Stimulated activated CD4-positive, alpha-beta T cell treated with anti-CD3 and anti-CD28 coated beads, Interleukin-2, amount 100 ng/mL, for 4 hours (primary cell): ENCODE results near the gene U2AF2.

Experiments
- DNase-seq: peaks from one replicate; pipeline ENCODE4 v3.0.0-alpha.2; 2020; ENCODE audit warnings: low read depth

U2AF2 gene

DNA sequence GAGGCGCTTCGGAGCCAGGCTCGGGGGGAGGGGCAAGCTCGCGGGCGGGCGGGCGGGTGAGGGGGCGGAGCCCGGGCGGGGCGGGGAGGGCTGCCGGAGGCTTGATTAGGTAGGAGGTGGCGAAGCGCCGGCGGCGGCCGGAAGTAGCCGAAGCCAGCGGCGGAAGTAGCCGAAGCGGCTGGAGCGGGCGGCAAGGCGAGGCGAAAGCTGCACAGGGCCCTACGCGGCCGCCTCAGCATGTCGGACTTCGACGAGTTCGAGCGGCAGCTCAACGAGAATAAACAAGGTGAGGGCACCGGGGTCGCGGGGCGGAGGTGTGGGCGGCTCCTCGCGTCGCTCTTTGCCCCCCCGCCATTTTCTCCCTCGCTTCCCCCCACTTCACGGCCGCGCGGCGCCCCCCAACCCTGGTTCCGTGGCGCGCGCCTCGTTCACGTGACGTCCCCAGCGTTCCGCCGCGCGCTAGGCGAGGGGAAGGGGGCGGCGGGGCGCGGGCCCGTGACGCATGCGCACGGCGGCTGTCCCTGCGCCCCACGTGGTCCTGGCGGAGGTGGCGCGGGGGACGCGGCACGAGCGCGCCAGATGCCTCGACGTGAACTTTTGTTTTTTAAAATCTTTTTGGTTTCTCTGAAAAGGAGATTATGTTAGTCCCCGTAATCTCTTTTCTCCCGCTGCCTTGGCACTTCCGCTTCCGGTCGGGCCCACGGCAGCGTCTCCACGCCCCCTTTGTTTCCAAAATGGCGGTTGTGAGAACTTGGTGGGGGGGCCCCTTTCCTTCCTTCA is at the start of gene U2AF2:
Gene U2AF2, plus strand, starts transcription at position 168 of the 780 bp plus-strand sequence. Its CDS starts 70 bp downstream, at position 238.
- DNase-seq: peak; percentile 93

DNA sequence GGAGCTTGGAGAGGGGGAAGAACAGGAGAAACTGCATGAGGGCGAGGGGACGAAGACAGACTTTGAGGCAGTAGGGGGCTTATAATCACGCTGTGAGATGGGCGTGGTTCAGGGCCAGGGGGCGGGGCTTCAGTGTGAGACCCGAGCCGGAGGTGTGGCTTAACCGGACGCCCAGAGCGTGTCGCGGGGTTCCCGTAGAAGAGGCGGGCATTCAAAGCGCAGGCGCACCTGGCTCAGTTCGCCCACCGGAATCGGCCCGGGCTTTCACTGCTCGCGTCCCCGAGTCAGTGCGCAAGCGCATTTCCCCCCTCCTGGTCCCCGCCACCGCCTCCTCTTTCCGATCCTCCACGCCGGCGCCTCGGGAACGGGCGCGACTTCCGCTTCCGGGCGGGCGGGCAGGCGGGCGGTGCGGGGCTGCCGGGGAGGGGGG is 49.6 kb upstream of the U2AF2 start:
- DNase-seq: peak; percentile 99

DNA sequence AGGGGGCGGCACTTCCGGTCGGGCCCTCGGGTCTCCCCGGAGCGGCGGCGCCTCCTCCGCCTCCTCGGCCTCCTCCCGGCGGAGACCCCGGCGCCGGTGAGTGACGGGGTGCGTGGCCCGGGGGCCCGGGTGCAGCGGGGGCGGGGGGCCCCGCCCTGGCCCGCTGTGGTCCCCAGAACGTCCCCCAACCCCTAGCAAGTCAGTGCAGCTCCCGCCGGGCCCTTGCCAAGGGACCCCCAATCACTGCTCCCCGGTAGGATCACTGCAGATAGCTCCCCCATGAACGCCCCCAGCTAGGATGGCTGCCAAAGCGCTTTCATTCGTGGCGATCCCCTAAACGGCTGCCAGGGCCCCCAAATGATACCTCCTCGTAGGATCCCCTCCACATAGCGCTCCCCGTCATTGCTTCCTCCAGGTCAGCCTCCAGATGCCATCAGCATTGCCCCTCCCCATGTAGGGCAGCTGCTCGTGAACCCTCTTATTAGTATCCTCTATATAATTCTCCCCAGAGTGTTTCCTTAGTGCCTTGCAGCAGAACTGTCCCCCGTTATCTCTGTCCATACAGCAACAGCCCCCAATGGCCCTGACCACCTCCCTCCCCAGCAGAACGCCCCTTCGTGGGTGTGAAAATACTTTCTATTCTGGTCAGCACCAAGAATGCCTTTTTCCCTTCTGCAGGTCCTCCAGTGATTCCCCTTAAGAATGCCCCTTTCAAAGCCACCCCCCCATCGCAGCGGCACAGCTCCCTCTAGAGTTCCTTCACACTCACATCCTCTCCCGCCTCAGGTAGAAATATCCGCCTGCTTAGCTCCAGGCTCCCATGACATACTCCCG is 49.0 kb upstream of the U2AF2 start, which contains the start of gene ZNF865:
Gene ZNF865, plus strand, starts transcription at position 11 of the 834 bp plus-strand sequence. CDS start 7,972 bp downstream, outside the sequence.
- DNase-seq: peak; percentile 56

DNA sequence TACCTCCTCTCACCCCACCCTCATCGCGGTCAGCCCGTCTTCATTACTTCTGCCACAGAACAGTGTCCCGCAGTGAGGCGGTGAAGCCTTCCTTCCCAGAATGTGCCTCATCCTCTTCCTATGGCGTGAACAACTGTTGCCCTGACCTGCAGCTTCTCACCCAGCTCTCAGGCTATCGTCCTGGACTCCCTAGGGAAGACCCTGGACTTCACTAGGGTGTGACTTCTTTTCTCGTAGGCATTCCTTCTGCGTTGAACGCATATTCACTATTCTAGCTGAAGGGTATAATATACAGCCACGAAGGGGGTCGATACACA is 48.4 kb upstream of the U2AF2 start:
- DNase-seq: no peak

DNA sequence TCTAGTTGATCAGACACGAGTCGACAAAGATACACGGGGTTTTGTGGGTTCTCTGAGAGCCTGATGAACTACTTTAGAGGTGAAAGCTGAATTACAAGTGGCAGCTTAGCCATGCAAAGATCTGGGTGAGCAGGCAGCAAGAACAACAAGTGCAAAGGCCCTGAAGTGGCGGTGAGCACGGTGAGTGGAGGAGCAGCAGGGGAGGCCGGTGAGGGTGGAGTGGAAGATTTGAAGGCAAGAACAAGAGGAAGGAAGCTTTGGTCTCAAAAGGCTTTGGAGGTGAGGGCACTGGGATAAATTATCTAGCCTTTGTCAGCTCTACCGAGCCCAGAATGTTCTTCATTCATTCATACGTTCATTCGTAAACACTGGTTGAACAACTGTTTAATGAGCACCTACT is 48.0 kb upstream of the U2AF2 start:
- DNase-seq: no peak

DNA sequence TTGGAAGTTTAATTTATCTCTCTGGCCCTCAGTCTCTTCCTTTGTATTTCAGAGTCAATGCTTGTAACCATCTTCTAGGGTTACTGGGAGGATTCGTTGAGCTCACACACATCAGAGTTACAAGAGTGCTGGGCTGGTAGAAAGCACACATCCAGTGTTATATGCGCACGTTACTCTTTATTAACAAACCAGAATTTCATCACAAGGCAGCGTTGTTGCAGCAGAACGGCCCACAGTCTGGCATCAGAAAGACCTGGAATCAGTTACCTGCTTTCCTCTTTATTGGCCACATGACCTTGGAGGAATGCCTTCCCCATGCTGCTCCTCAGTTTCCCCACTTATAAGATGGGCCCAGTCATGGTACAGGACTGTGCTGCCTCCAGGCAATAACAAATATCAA is 45.5 kb upstream of the U2AF2 start:
- no peak for DNase-seq

DNA sequence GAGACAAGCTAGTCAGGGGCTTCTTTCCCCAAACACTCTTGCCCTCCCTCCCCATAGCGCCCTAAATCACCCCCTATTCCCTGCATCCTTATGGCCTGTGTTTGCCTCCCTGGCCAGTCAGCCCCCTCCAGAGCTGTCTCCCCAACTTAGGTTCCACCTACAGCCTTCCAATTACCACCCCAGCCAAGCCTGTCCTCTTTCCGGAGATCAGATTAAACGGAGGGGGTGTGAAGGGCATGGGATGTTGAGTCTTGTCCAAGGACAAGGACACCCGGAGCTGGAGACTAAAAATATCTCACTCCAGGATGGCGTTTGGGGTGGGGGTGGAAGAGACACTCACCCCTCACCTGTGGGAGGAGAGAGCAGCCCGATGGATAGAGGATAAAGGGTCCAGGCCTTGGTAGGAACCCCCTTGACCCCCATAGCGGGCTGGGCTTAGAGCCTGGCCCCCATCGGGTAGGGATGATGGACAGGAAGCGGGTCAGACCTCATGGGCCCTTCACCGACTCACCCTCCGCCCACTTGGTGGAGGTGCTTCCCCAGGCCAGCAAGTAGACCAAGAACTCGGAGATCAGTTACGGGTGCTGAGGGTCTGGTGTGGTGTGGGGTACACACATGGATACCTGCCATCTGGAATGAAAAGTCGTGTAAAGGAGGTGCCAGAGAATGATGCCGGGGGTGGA is 43.4 kb upstream of the U2AF2 start:
- no peak for DNase-seq

DNA sequence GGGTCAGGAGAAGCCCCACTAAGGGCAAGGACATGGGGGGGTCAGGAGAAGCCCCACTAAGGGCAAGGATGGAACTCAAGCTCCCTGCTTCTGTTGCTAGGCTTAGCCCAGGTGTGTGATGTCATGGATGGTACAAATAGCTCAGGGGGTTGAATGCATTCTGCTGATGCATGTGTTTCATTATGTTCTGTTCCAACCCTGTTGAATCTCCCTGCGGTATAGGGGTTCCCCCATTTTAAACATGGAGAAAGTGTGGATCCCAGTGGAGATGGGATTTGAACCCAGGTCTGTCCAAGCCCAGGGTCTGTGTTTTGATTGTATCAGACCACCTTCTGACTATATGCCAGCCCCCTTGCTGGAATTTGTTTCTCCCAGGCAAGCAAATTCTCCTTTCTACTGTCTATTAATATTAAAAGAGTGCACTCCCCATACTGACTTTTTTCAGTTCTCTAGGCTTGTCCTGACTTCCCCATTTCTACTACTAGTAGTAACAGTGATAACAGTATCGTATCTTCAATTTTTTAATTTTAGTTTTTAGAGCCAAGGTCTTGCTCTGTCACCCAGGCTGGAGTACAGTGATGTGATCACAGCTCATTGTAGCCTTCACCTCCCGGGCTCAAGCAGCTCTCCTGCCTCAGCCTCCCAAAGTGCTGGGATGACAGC is 42.7 kb upstream of the U2AF2 start:
- no peak for DNase-seq

DNA sequence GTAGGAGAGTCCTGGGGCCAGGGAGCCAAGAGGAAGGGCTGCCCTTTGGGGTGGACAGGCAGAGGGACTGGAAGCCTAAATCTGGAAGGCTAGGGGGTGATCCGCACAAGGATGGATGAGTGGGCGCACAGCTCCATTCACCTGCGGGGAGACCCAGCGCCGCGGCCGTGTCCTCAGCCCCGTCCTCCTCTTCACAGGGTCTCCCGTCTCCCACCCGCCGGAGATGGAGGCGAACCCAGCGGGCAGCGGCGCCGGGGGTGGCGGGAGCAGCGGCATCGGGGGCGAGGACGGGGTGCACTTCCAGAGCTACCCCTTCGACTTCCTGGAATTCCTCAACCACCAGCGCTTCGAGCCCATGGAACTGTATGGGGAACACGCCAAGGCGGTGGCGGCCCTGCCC is 41.4 kb upstream of the U2AF2 start:
- DNase-seq: no peak

DNA sequence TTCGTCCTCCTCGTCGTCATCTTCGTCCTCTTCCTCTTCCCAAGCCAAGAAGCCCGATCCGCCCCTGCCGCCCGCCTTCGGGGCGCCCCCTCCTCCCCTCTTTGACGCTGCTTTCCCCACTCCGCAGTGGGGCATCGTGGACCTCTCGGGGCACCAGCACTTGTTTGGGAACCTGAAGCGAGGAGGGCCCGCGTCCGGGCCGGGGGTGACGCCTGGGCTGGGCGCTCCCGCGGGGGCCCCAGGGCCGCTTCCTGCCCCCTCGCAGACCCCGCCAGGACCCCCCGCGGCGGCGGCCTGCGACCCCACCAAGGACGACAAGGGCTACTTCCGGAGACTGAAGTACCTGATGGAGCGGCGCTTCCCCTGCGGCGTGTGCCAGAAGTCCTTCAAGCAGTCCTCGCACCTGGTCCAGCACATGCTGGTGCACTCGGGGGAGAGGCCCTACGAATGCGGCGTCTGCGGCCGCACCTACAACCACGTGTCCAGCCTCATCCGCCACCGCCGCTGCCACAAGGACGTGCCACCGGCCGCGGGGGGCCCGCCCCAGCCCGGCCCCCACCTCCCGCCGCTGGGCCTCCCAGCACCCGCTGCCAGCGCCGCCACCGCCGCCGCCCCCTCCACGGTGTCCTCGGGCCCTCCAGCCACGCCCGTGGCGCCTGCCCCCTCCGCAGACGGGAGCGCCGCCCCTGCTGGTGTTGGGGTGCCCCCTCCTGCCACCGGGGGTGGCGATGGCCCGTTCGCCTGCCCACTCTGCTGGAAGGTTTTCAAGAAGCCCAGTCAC is 40.7 kb upstream of the U2AF2 start:
- DNase-seq: no peak

DNA sequence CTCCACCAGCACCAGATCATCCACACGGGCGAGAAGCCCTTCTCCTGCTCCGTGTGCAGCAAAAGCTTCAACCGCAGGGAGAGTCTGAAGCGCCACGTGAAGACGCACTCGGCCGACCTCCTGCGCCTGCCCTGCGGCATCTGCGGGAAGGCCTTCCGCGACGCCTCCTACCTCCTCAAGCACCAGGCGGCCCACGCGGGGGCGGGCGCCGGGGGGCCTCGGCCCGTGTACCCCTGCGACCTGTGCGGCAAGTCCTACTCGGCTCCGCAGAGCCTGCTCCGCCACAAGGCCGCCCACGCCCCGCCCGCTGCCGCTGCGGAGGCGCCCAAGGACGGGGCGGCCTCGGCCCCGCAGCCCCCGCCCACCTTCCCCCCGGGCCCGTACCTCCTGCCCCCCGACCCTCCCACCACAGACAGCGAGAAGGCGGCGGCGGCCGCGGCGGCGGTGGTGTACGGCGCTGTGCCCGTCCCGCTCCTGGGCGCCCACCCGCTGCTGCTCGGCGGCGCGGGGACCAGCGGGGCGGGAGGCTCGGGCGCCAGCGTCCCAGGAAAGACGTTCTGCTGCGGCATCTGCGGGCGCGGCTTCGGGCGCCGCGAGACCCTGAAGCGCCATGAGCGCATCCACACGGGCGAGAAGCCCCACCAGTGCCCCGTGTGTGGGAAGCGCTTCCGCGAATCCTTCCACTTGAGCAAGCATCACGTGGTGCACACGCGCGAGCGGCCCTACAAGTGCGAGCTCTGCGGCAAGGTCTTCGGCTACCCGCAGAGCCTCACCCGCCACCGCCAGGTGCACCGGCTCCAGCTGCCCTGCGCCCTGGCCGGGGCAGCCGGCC is 39.9 kb upstream of the U2AF2 start:
- DNase-seq: no peak

DNA sequence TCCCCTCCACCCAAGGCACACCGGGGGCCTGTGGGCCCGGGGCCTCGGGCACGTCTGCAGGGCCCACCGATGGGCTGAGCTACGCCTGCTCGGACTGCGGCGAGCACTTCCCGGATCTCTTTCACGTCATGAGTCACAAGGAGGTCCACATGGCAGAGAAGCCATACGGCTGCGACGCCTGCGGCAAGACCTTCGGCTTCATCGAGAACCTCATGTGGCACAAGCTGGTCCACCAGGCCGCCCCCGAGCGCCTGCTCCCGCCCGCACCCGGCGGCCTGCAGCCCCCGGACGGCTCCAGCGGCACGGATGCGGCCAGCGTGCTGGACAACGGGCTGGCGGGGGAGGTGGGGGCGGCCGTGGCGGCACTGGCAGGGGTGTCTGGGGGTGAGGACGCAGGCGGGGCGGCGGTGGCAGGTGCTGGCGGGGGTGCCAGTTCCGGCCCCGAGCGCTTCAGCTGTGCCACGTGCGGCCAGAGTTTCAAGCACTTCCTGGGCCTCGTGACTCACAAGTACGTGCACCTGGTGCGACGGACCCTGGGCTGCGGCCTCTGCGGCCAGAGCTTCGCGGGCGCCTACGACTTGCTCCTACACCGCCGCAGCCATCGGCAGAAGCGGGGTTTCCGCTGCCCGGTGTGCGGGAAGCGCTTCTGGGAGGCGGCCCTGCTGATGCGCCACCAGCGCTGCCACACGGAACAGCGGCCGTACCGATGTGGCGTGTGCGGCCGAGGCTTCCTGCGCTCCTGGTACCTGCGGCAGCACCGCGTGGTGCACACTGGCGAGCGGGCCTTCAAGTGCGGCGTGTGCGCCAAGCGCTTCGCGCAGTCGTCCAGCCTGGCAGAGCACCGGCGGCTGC is 39.1 kb upstream of the U2AF2 start:
- DNase-seq: no peak

DNA sequence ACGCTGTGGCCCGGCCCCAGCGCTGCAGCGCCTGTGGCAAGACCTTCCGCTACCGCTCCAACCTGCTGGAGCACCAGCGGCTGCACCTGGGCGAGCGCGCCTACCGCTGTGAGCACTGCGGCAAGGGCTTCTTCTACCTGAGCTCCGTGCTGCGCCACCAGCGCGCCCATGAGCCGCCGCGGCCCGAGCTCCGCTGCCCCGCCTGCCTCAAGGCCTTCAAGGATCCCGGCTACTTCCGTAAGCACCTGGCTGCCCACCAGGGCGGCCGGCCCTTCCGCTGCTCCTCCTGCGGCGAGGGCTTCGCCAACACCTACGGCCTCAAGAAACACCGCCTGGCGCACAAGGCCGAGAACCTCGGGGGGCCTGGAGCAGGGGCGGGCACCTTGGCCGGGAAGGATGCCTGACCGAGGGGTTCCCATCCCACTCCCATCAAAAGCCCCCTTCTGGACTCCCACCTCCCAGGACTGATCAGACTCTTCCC is 38.4 kb upstream of the U2AF2 start:
- no peak for DNase-seq

DNA sequence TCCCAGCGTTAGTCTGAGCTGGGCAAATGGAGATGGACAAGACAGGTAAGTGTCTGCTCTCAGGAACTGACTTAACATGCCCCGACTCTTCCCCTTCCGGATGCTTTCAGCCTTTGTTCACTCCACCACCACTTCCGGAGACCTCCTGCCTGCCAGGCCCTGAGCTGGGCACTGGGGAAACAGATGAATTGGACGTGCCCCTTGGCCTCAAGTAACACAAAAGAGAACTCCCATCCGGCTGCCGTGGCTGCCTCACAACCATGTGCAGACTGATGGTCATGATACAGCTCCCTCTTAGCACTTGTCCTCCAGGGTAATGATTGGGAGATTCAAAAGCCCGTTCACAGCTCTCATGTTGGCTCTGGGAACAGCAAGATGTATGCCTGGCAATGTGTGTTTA is 37.4 kb upstream of the U2AF2 start:
- DNase-seq: no peak

DNA sequence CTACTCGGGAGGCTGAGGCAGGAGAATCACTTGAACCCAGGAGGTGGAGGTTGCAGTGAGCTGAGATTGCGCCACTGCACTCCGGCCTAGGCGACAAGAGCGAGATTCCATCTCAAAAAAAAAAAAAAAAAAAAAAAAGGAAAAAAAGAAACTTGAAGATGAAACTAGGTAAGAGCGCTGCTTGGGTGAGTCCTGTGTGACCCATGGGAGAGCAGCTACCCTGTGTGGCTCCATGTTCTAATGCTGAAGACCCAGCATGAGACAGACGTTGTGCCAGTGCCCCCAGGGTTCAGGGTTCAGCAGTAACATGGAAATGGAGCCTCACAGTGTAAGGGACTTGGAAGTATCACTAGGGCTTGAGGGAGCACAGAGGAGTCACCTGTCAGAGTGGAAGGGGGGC is 36.4 kb upstream of the U2AF2 start:
- no peak for DNase-seq

DNA sequence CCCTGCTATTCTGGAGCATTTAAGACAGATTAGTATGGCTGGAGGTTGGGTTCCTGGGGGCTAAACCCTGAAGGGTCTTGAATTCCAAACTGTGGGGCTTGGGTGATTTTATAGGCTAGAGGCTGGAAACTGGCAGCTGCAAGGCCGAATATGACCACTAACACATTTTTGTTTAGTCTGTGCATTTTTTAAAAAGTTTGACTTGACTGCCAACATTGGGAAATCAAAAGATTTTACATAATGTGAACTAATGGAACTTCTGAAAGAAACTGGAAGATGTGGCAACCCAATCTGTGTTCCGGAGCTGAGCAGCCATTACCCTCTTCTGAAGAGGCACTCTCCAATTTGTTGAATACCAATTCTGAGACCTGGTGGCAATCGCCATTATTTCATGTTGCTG is 35.5 kb upstream of the U2AF2 start:
- no peak for DNase-seq

DNA sequence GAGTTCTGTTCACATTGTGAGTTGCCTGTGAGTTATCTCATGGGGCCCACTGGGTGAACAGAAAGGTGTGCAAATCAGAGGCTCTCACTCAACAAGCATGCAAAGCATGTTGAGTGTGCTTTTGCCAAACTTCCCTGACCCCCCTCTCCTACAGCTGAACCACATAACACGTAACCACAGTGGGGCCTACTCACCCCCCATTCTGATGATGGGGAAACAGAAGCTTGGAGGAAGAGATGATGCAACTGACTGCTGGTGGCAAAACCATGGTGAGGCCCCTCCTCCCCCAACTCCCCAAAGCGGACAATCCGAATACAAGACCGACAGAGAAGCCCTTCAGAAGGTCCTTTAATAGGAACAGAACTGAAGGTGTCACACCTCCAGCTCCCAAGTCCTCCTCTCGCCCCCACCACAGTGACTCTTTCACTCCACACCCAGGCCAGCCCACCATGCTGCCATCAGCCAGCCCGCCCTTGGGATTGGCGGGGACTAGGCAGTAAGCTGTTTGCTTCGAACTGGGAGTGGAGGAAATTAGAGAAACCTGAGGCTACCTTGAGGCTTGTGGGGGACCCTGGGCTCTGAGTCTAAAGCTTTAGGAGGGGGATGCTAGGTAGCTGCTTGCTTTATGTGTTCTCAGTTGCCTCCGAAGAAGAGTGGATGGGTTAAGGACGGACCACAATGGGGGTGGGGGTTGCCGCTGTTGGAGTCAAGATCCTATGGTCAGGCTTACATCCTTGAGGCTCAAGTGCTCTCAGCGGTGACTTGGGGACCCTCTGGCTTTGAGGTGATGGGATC is 34.2 kb upstream of the U2AF2 start:
- DNase-seq: no peak

DNA sequence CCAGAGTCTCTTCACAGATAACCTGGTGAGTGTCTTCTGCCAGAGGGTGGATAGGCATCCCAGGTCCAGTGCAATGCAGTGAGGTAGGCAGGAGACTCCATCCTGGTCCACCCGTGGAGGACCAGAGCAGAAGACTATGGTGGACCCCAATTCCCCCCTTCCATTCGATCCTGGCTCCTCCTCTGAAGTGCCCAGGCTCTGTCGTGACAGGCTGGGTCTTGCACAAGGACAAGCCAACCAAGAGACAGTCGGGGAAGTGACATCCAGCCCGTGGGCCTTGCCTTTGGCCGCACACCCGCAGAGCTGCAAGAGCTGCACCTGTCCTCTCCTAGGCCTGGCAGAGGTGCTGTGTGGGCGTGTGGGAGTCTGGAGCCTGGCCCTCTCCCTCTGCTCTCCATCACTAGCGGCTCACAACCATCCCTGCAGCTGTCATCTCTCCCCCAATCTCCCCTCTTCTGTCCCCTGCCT is 33.6 kb upstream of the U2AF2 start:
- no peak for DNase-seq
